NCI-H146 treated with DMSO at 0.1 percent for 48 hours (cell line): Measurements from ENCODE around the gene APBA2.
"Not testable (repeated sequence)": the region's sequence is repeated elsewhere in the genome, so short reads cannot be mapped to it uniquely, and the experiment has no call there.

Source experiments
- DNase-seq: peaks from one replicate; lab custom pipeline; 2025; ENCODE audit not compliant: unreplicated experiment; lab: John Stamatoyannopoulos, UW

APBA2 gene

DNA sequence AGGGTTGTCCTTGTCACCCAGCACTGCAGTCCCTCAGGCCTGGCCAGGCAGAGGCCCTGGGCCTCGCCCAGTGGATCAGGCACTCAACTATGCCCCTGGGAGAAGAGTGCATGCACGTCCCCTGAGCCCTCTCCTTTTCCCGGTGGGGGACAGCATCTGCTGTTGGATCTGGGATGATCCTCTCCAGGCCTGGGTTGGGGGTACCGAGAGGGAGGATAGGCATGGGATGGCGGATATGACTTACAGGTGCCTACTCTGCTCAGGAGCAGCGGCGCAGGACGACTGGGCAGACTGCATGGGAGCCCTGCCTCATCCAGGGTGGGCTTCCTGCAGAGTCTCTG lies 9.0 kb upstream of the APBA2 start:
- no peak for DNase-seq

DNA sequence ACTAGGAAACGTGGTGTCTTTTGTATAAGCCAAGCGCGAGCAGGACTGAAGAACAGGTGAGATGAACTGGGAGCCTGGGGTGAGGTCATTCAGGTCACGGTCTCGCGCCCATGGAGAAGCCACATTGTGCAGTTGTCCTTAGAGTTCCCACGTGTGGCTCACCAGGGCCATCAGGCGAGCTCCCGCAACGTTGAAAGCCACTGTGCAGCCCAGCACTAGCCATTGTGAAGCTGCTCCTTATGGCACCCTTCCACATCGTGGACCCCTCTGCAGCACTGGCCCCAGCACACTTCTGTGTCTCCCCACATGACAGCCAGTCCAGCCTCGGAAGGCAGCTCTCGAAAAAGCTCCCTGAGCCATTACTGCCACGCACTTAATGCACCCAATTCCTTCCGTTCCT lies 7.6 kb upstream of the APBA2 start:
- DNase-seq, result no peak

DNA sequence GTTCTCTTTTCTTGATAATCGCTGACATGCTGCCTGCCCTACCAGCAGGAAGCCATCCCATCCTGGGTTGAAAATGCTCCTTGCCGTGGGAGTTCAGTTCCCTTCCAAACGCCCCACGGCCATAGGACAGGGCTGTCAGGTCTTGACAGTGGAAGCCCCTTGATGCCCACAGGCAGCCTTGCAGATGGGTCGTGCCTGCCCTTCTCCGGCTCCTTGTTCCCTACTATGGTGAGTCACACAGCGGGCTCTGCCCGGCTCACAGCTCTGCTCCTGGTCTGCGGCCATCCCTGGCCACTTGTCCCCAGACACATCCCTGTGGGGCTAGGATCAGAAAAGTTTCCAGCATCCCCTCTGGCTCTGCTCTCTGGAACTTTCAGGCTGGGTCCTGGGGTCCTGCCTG lies 6.2 kb upstream of the APBA2 start:
- DNase-seq, result no peak

DNA sequence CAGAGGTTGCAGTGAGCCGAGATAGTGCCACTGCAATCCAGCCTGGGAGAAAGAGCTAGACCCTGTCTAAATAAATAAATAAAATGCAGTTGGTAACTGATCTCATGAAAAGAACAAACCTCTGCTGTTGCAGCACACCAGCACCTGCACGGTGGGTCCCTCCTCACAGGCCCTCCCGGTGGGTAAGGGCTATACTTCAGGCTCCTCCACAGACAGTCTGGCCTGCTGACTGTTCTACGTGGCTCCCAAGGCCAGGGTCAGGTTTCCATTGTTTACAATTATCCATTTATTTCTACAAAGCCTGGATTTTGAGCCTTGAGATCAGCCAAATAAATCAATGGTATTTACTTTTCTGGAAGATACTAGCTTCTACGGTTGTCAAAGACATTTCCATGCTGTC lies 5.1 kb upstream of the APBA2 start:
- no peak for DNase-seq

DNA sequence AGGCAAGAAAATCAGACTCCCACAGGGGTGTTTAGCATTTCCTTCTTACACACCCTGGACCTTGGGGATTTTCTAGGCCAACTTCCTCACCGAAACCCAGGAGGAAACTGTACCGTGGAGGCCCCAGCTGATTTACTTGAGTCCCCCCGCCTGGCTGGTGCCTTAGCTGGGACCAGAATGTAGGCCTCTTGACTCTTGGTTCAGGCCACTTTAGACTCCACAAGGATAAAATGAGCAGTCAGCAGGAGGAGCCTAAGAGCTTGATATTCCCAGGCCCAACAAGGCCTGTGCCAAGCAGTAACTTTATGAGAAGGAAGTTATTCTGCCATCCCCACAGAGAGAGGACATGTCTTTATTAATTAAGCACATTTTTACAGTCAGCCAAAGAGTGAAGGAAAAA lies 4.6 kb upstream of the APBA2 start:
- DNase-seq, result no peak

DNA sequence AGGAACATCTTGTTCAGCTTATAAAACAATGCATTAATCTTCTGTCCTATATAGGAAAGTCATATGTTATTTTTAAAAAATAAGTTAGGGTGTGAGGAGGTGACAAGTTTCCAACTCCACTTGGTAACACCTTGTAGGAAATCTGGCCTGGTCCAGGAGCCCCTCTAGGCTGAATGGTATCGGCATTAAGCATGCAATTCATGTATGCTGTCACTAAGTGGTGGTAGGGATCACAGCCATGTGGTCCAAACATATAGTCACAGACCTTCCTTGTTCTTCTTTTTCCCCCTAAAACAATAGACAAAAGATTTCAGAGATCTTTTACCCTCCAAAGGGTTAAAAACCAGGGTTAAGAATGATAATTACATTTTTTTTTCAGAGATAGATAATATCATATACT lies 4.2 kb upstream of the APBA2 start:
- DNase-seq, result no peak

DNA sequence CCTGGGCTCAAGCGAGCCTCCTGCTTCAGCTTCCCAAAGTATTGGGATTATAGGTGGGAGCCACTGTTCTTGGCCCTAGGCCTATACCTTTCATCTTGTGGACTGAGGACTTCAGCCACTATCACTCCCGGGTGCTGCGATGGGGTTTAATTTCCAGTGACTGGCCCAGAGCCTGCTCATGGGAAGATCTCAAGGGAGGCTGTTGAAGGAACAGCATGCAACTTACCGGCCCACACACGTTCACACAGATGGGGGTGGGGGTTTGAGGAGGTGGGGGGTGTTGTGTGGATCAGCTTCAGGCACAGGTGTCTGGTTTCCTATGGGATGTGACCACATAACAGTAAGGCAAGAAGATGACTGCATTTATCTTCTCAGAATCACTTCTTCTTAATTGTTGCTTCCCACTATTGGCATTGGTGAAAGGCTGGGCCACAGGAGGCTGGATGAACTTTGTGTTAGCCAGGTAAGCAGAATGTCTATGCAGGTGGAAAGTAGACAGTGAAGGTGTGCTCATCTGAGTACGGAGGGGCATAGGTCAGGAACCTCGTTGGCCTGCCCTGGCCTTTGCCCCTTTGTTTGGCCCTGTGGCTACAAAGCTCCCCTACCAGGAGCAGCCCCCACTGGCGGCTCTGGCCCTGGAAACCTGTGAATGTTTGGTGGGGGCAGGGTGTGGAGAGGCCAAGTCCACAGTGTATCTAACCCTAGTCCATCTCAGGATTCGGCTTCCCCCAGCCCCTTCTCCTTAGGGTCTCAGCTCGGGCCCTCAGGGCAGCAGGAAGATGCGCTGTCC lies 1.4 kb upstream of the APBA2 start:
- DNase-seq, result no peak

DNA sequence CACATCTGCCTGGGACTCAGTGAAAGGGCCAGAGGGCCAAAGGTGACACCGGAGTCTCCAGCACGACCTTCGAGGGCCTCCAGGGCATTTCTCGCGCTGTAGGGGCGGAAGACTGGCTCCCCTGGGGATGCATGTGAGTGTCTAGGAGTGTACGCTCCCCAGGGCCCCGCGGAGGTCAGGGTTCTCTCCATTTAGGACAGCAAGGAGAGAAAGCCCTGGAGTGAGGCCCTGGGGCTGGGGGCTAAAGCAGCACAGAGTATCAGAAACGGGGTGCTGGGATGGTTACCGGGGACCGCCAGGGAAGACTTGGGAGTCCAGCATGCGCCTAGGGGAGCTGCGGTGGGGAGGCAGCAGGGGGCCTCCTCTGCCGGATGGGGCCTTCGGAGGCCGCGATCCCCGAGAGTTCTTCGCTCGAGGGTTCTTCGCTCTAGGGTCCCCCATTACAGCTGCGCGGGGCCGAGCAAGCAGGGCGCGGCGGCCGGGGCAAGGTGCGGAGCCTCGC lies 595 bp upstream of the APBA2 start:
- no peak for DNase-seq

DNA sequence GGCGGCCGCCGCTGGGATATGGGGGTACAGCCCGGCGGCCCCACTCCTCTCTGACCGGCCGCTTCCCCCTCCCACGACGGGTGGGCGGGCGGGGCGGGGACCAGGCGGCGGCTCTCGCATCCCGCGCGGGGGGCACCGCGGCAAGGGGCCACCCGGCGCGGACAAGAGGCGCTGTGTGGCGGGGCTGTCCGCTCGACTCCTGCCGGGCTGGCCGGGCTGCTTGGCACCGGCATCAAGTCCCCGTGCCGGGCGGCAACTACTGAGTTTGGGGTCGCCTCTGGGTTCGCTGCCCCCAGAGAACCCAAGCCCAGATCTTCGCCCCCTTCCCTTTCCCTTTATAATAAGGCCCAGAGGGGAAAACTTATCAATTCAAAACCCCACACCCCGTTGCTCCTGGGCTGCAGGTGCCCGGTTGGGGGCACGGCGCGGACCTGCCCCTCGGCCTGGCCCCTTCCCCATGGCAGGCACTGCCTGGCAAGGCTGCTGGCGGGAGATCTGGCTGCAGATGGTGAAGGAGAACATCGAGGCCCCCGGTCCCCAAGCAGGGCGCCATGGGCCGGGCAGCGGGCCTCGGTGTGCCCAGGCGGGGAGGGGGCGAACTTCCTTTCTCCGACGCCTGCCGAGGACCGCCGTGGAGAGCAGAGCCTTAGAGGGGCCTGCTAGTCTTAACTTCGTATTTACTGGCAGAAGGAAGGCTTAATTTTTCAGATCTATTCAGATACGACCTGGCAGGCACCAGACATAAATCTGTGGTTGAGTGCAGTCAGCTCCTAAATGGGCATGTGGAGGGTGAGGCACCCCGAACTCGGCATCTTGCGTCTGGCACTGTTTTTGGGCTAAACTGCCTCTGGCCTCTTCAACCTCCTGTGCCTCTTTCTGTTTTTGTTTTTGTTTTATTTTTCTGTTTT lies 911 bp downstream of the APBA2 start:
- DNase-seq, result no peak

DNA sequence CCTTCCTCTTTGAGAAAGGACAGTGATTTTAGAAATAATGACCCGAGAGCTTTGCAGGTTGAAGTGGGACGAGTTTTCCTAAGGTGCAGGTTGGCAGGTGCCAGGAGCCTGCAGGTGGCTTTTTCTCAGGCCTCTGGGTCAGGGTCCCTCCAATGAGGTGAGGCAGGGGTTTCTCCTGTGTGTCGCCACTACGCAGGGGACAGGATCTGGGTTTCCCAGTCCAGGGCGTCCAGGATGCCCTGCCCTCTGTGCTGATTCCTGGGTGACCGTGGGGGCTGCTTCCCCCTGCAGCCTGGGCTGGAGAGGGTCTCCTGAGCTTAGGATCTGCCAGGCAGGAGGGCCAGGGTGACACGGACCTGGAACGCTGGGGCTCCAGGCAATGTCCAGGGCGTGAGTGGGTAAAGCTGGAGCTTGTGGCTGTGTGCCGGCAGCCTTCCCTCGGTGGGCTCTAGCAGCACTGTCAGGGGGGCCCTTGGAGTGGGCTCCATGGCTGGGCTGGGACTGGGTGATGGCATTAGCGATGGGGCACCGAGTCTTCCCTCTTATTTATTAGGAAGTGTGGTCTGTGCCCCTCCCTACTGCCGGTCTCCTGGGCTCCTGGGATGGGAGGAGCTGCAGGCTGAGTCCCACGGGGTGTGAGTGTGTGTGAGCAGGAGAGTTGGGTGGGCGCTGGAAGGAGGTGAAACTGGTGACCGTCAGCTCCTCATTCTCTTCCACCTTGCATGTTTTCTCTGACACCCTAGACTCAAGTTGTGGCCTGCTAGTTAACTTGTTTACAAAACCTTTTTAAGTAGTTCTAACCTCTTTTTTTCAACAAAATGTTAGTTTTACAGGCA lies 1.8 kb downstream of the APBA2 start:
- DNase-seq, result no peak

DNA sequence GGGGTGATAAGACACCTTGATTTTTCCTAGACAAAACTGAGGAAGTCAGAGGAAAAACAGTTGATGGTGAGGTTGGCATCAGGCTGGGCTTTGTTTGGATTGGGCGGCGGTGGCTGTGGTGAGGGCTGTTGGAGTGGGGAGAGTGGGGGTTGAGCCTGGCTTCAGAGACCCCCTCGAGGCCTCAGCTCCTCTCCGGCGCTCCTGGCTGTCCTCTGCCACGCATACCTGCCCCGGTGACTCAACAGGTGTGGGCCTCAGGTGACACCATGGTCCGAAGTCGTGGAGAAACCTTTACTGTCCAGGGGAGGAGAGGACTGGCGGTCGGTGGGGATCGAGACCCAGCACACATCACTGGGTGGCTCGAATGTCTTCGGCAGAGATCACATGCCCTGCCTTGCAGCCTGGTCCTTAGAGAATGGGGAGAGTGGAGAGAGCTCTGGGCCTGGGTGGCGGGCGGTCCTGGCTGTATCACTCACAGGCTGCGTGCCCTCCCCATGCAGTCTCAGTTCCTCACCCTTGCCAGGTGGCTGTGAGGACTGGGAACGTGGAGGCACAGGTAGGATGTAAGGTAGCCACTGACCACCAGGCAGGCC lies 2.6 kb downstream of the APBA2 start:
- DNase-seq, result no peak

DNA sequence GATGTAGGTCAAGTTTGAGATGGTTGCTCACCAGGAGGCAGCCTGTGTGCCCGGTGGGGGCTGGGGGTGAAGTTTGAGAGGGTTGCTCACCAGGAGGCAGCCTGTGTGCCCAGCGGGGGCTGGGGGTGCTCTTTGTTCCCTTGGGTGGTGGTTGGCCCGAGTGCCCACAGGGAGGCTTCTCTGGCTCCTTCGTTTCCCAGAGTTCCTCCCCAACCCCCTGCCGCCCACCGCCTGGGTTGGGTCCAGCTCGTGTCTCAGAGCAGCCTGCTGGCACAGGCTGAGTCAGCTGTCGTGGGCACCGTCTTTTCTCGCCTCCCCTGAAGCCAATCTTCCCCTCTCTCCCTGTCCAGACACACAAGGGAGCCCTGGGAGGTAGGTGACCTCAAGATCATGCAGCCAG lies 3.1 kb downstream of the APBA2 start:
- no peak for DNase-seq

DNA sequence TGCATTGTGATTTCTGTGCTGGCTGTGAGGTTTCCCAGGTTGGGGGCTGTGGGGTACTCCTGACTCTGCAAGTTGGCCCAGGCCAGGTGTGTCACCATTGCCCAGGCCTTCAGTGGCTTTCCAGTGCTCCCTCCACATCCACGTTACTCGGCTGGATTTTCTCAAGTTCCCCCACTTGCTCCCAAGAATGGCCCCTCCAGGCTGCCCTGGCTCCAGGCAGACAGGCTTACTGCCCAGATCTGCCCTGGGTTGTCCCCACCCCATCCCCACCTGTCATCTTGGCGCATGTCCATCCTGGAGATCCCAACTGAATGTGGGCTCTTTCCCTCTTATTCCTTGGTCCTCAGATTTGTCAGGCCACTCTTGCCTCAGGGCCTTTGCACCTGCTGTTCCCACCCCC lies 3.6 kb downstream of the APBA2 start:
- DNase-seq, result no peak

DNA sequence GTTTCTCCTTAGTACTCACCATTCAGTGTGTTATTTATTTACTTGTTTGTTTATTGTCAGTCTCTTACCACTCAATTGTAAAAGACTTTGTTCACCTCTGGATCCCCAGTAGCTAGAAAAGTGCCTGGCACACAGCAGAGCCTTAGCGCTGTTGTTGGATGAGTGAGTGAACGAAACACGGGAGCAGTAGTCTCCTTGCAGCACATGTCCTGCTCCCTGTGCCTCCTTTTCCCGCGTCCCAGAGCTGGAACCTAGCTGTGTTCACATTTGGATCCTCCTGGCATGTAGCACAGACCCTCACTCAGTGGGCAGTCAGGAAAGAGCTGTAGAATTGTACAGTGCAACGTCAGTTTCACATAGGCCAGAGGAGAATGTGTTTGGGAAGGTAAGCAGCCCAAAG lies 4.1 kb downstream of the APBA2 start:
- not testable (repeated sequence) for DNase-seq

DNA sequence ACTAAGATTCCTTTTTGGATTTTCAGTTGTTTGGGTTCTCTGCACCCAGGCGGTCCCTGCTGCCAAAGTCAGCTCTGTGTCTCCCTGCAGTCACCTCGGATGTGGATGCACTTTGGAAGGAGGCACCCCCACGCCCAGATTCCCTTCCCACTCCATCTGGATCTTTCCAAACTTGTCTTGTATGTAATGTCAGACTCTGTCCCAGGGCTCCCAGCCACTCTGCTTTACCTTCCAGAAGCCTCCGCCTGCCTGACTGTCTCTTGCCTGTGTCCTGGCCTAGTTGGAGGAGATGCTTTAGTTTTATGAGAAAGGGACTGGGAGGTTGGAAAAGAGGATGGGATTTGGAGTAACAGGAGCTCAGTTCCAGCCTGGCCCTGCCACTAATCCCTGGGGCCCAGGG lies 4.5 kb downstream of the APBA2 start:
- not testable (repeated sequence) for DNase-seq

DNA sequence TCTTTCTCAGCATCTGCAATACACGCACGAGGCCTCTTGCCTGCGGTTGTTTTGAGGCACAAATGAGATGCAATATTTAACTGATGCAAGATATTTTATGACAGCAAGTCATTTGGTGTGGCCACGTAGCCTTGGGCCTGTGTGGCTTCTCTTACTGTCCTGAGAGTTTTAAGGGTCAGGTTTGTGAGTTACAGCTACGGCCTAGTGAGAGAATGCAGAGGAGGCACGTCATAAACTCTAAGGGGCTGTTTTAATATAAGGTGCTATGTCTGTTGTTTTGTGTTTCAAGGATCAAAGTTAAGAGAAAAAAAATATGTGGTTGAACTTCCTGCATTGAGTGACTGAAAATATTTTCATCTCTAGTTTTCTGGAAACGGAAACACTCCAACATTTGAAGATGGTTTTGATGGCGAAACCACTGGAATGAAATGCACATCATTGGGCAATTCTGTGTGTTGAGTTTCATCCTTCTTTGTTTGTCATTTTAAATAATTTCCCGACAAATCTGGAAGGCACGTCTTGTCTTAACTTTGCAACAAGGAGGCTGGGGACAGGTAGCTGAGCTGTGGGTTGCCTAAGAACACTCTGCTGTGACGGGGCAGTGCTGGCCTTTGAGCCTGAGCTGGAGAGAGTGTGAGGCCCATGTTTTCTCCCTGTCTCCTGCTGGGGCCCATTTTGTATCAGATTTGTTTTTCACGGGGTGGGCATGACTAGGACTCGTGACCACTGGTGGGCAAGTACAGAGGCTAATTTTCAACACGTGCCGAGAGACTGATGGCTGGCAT lies 5.1 kb downstream of the APBA2 start:
- no peak for DNase-seq

DNA sequence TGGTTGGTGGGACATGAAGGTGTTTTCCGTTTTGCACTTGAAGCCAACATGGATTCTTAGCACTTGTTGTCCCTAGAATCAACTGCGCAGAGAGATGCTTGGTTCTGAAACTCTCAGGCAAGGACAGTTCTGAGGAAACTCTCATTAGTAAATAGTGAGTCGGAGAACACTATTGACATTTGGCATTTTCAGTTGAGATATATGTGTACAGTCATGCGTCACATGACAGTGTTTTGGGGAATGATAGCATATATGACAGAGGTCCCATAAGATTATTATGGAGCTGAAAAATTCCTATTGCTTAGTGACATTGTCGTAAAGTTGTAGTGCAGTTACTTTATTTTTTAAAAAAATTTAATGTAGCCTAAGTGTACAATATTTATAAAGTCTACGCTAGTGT lies 5.8 kb downstream of the APBA2 start:
- DNase-seq, result no peak

DNA sequence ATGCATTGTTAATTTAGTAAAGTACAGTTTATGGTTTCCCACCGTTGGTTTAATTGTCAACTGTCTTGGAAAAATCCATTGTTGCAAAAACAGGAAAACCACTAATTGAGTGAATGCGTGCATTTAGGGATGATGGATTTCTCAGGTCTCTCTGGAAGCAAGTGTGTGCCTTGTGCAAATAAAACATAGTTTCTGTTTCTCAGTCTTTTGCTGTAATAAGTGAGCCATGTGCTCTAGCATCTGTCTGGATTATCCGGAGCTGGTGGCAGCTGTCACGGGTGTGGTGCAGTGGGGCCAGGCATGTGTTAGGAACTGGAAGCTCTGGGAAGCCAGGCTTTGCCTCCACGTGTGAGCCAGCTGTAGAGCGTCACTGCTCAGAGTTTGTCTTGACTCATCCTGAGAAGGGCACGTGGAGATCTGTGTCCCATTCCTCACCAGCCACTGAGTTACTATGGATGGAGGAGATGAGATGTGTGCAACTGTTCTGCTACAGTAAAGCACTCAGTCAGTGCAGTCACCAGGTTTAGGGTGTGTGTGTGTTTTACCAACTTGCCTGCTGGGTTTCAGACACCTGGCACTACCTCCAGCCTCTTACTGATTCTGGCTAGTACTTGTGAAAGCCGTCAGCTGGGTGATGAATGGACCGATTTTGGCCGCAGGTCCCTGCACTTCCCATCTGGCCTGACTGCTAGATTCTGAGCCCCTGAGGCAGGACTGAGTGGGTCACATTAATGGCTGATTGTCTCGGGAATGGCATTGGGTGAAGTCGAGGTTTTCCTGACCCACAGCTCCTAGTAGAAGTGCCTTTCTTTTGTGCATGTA lies 7.2 kb downstream of the APBA2 start:
- DNase-seq, result no peak

DNA sequence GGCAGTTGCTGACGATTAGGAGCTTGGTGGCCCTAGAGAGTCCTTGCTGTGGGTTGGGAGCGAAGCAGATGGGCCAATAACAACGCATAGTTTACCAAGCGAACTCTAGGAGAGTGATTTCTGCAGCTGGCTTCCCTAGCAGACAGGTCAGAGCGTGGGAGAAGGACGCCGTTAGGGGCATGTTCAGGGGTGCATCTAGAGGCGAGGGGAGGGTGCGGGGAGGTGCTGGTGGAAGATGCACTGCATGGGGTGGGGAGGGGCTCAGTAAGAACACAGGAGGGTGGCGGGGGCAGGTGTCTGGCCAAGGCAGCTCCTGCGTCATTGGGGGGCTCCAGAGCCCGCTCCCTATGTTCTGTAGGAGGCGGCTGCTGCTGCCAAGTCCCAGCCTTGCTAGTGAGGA lies 8.9 kb downstream of the APBA2 start:
- no peak for DNase-seq
